Activated CD4-positive, alpha-beta T cell treated with anti-CD3 and anti-CD28 coated beads for 1 hour (primary cell): ENCODE results near the gene FLRT1.
"Not testable (repeated sequence)": the region's sequence is repeated elsewhere in the genome, so short reads cannot be mapped to it uniquely, and the experiment has no call there.

Source experiments
- DNase-seq: peaks from one replicate; pipeline ENCODE4 v3.0.0-alpha.2; 2020

FLRT1 gene

DNA sequence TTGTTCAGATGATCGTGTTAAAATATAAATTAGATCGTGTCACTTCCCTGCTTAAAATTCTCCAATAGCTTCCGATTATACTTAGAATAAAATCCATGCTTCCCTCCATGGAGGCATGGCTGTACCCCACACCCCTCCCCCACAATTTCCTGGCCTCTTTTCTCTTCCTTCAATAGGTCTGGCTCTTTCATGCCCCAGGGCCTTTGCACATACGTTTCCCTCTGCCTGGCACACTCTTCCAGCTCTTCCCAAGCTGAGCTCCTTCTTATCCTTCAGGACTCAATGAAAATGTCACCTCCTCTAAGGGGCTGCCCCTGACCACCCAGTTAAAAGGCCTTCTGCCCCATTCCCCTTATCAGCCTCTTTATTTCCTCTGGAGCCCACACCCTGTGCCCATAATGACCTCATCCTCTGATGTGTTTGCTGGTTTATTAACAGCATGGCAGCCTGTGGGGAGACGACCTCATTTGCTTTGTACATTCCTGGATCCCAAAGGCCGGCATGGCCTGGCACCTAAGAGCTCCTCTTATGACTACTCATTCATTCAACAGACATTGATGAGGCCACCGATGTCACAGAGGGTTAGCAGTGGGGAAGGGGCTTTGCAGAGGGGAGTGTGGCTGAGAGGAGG, 9.0 kb upstream of the FLRT1 start:
- DNase-seq = no peak

DNA sequence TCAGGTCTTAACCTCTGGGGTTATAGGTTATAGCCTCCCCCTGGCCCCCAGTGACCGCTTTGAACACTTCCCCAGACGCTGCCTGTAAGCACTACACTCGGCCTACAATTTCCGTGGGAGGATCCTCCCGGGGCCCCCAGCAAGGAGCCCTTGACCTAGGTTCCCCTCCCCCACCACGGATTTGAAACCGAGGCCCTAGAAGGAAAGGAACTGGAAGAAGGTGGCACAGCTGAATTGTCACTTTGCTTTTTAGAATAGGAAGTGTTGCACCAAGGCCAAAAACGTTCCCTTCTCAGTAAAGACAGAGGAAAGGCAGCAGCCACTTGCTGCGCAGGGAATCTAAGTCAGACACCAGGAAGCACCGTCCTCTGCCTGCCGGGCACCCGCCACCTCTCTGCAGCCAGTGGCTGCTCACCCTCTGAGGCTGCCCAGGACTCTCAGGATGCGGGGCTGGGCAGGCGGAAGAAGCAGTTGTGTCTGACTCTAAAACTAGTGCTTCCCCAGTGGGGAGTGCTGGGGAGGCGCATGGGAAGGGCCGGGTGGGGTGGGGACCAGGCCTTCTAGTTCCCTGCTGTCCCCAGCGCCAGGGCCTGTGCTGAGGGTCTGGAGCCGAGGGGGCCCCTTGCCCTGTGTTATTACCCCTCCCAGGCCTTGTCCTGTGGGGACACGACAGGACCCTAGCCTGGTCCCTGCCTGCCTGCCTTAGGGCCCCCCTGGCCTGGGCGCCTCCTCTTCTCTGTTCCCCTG, 7.9 kb upstream of the FLRT1 start:
- DNase-seq = no peak

DNA sequence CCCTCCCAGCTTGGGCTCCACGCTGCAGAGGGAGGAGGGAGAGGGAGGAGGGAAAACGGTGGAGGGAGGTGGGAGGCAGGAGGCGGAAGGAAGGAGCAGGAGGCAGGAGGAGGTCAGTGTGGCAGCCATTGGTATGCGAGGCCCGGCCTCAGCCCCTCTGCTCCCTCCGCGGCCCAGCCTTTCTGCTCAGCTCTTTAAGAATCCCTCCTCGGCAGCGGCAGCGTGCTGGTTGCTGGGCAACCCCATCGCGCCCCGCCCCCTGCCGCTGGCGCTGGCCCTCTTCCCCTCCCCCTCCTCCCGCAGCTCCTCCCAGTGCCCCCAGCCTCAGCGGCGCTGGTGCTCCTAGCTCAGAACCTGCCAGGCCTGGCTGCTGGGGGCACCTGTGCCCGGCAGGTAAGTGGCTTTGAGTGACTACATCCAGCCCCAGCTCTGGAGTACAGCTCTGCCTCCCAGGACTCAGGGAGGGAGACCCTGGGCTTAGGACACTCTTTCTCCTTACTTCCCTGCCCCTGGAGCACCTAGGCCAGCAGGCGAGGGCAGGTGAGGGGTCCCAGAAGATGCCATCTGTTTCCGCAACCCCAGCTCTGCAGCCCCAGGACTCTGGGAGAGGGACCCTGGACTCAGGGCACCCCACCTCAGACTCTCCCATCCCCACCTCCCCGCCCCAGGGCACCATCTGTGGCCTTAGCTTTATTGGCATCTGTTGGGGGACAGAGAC, 7.2 kb upstream of the FLRT1 start:
- no peak for DNase-seq

DNA sequence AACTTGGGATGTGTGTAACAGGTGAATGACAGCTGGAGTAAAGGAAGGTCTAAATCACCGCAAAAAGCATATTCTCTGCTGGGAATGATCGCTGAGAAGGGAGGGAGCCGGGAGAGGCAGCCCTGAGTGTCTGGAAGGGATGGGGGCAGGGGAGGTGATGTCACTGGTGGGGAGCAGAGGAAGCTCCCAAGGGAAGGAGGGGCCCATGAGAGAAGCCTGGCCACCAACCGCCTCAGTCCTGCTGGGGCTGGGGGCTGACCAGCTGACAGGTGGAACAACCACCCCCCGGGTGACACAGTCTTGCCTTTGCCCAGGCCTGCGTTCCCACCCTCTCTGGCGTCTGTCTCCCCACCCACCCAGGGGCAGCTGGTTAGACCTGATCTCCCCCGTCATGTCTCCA, 6.0 kb upstream of the FLRT1 start:
- no peak for DNase-seq

DNA sequence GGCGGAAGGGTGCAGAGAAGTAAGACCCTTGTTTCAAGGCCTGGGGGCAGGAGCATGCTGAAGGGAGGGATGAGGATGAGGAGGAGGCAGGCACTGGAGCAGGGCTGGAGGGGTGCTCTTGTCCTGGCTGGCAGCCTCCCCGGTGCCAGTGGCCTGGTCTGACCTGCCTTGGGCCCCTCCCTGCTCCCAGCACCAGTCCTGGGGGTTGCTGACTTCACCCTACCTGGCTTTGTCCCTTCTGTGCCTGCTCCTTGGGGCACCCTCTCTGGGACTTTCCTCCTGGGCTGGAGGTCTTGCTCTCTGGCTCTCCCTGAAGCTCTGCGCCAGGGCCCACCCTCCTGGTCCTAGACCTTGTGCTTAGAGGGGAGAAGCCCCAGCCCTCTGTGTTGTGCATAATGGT, 4.7 kb upstream of the FLRT1 start:
- no peak for DNase-seq

DNA sequence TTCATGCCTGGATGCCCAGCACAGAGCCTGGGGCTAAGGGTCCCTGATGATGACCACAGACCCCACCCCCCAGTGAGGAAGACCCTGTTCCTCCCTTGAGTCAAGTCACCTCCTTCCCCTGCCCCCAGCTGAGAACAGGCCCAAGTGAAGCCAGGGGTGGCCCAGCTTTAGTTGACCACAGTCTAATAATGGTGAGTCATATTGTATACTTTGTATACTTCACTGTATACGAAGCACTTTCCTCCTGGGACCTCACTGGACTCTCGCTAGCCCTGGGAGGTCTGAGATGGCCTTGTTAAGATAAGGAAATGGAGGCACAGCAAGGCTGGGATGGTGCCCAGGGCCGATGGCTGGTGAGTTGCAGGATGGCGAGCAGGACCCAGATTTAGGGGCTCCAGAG, 3.7 kb upstream of the FLRT1 start:
- no peak for DNase-seq

DNA sequence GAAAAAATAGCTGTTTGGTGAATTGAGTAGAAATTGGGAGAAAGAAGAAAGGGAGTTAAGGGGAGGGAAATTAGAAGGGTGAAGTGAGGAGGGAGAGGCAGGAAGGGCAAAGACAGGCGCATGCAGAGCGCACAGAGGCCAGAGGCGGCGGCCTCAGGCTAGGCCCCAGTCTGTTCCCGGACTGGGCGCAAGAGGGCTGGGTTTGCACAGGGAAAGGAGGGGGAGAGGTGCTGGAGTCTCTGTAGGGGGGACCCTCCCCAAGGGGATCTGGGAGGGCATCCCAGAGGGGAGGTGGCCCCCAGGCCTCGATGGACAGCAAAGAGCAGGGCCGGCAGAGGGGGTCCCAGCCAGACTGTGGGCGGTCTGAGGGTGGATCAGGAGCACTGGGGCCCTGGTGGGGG, 1.3 kb upstream of the FLRT1 start:
- DNase-seq = no peak

DNA sequence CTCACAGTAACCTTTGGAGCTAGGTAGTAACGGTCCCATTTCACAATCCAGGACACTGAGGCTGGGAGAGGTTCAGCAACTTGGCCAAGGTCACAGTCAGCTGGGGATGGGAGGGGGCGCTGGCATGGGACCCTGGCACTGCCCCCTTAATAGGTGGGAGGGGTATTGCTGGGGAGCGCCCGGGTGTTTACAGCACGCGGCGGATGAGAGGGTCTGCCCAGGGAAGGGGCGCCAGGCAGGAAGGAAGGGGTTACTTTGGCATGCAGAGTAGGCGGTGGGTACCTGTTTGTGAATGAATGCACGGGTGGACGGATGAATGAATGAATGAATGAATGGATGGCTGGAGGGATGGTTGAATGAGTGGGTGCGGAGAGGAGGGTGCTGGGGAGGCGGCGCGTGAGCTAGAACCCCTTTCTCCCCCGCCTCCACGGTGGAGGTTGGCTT, 628 bp upstream of the FLRT1 start:
- no peak for DNase-seq

DNA sequence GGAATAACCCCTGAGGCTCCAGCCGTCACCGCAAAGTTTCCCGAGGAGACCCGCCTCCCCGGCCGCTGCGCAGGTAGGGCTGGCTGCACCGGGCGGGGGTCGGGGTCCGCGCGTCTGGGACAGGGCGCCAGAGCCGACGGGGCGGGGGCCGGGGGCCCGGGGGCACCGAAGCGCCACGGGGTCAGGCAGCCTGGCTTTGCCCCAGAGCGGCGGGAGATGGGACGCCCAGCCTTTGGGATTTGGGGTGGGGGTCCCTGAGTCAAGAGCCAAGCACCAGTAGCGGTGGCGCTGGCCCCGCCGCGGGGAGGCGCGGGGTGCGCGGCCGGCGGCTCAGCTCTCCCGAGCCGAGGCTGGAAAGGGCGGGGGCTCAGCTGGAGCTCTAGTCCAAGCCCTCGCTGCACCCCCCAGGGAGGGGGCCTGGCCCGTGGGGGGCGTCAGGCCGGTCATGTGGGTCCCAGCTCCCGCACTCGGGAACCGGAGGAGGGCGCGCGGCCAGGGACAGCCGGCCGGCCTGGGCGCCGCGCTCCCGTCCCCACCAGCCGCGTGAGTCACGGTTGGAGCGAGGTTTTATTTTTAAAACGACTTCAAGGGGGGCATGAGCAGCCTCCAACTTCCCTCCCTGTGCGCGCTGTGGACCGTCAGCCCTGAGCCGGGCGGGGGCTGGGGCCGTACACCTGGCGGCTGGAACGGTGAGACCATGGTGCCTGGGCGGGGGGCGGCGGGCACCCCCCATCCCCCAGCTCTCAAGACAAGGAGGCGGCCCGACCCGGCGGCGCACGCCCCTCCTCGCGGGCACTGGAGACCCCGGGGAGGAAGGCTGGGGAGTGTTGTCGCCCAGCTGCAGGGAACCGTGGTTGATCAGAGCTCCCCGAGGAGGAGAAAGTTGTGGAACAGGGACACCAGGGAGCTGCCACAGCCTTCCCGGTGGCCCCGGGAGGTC, 626 bp downstream of the FLRT1 start:
- DNase-seq = no peak

DNA sequence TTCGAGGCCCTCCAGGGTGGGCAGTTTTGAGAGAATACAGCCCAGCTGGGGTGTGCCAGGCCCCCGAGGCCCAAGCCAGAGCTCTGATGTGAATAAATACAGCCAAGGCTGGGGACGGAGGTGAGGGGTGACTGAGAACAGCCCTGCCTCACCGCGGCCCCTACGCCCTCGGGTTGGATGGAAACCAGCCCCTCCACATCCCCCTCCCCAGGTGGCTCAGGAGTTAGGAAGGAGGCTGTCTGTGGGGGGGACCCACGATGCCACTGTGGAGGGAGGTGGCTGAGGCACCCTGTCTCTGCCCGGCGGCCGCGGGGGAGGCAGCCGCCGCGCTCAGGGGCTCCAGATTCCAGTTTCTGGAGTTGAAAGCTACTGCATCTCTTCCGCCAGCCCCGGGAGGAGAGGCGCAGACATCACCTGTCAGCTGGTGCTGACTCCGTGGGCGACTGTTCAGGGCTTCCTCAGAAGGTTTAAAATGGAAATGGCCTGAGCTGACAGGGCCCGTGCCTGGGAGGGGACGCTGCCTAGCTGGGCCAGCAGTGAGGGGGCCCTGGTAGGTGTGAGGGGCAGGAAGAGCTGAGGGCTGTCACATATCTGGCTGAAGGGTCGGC, 1.4 kb downstream of the FLRT1 start:
- DNase-seq = no peak

DNA sequence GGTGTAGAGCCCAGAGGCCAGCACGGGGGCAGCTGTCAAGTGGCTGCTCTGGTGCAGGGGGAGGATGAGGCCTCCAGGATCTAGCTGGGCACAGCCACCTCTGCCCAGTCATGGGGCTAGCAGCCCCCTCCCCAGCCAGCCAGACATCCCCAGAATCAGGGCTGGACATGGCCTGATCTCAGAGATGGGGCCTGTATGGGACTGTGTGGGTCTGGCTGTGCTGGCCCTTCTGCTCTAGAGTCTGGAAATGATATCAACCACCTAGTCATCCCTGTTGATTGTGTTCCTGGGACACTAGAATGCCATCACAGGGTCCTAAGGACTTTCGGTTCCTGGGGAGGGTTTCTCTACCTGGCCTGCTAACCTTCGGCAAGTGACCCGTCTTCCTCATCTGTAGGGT, 2.8 kb downstream of the FLRT1 start:
- no peak for DNase-seq

DNA sequence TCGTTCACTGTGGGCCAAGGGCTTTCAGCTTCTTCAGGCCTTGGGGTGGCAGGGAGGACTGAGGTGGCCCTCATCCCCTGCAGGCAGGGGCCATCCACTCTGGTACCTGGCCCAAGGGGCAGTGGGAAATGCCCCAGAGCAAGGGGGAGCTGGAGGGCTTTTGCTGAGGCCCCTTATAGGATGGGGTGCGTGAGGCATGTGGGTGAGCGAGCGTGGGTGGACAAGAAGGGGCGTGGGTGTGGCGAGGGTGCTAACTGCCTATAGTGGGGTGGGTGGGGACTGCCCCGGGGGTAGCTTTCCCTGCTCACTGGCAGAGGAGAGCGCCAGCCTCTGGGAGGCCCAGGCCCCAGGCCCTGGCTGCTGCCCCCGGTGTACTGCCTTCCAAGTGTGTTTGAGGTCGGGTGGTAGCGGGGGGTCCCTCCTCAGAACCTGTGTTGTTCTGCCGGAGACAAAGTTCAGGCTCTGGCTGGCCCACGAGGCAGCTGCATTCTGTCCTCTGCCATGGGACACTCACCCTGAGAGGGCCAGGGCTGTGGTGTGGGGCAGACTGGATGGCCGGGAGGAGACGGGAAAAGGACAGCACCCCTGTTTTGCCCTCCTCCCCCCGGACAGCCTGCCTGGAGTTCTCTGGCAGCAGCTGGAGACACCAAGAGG, 3.4 kb downstream of the FLRT1 start:
- DNase-seq = no peak

DNA sequence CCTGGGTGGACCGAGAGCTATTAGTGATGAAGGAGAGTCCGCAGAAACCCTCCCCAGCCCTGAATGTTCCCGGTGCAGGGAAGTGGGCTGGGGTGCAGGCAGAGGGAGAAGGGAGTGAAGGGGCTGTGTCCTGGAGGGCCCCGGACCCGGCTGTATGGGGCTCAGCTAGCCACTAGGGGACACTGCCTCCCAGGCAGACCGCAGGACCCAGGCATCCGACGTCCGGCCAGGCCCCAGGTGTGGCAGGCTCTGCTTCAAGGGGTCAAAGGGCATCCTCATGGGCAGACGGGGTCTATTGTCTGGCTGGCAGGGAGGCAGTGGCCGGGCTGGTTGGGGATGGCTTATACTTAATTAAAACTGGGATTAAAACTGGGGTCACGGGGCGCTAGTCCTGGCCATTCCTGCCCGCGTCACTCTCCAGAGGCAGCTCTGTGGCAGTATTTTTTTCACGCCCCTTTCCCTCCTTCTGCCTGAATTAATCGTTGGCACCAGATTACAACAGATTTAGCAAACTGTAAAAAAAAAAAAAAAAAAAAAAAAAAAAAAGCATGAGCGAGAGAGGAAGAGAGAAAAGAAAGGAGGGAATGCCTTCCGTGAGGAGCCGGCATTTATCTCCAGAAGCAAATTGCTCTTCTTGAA, 5.1 kb downstream of the FLRT1 start:
- no peak for DNase-seq

DNA sequence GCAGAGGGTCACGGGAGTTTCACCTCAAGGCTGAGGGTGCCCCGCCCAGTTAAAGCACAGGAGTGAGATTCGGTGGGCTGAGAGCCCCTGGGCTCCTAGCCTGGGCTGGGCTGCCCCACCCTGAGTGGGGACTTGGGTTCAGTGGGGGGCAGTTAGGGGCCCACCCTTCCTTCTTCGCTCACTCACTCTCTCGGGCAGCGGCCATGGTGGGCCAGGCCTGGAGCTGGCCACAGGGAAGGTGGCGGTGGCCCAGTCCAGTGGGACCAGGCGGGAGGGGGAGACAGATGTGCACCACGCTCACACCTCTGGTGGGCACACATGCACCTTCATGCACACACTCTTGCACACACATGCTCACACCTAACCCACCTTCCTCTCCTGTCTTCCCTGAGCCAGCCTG, 6.1 kb downstream of the FLRT1 start:
- DNase-seq = no peak

DNA sequence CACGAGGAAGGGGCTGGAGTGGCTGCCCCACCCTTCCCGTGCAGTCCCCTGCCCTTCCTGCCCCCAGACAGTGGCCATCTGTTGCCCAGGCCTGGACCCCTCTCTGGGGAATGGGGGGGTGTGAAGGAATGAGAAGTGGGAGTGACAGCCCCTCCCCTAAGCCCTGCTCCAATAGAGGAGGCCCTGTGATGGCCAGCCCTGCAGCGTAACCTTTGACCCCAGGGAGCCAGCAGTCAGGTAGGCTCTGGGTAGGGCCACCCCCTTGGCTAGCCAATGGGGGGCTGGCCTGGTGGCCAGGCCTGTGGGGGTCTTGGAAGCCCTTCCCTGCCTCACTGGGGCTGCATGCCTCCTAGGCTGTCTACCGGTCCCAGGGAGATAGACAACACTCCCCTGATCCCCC, 6.6 kb downstream of the FLRT1 start:
- no peak for DNase-seq

DNA sequence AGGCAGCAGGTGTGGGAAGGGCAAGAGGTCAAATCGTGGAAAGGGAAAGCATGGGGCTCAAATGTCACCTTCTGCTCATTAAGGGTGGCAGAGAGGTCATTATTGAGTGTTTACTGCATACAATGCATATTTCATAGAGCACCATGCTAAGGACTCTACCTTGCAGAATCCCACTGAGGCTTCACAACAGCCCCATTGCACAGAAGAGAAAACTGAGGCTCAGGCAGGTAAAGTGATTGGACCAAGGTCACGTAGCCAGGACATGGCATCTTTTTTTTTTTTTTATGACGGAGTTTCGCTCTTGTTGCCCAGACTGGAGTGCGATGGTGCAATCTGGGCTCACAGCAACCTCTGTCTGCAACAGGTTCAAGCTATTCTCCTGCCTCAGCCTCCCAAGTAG, 7.8 kb downstream of the FLRT1 start:
- DNase-seq = no peak

DNA sequence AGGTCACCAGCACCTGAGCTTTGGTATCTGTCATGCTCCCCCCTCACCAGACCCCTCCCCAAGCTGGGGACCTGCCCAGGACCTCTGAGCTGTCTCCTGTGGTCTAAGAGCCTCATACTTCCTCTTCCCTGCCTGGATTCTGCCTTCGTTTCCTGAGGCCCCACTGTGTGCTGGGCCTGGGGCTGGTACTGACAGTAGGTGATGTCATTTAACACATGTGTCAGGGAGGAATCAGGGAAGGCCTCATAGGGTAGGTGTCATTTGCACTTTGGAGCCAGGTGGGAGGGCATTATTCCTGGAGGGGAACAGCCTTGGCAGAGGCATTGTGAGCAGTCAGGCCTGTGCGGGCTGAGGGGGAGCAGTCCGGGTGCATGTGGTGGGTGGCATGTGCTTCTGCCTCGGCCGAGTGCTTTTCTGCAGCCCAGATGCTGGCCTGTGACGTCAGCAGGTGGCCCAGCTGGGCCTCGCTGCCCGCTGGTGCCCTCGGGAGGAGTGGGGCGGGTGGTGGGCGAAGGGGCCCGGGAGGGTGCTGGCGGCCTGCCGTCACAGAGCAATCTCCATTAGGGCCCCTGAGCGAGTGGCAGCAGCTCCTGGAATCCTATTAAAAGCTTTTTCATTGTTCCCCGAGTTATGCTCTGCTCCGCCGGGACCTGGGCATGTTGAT, 9.1 kb downstream of the FLRT1 start:
- DNase-seq = no peak

DNA sequence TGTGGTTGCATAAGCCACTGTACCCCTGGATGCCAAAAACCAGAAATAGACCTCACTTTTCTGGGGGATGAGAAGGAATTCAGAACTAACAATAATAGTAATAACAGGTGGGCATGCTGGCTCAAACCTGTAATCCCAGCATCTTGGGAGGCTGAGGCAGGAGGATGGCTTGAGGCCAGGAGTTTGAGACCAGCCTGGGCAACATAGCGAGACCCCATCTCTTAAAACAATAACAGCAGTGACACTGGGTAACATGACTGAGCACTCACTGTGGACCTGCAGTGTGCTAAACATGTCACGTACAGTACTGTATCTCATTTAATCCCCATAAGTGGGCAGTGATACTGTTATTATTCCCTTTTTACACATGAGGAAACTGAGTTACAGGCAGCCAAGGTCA, 10.0 kb downstream of the FLRT1 start:
- no peak for DNase-seq

DNA sequence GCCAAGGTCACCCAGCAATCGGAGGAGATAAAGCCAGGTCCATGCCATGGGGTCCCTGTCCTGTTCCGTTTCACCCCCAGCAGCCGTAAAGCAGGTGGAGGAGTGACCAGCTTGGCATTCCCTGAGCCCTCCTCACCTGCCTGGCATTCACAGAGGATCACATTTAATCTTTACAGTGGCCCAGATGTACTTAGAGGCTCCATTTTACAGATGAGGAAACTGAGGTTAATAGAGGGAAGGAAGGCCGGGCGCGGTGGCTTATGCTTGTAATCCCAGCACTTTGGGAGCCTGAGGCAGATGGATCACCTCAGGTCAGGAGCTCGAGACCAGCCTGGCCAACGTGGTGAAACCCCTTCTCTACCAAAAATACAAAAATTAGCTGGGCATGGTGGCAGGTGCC, 11.6 kb downstream of the FLRT1 start:
- DNase-seq = not testable (repeated sequence)

DNA sequence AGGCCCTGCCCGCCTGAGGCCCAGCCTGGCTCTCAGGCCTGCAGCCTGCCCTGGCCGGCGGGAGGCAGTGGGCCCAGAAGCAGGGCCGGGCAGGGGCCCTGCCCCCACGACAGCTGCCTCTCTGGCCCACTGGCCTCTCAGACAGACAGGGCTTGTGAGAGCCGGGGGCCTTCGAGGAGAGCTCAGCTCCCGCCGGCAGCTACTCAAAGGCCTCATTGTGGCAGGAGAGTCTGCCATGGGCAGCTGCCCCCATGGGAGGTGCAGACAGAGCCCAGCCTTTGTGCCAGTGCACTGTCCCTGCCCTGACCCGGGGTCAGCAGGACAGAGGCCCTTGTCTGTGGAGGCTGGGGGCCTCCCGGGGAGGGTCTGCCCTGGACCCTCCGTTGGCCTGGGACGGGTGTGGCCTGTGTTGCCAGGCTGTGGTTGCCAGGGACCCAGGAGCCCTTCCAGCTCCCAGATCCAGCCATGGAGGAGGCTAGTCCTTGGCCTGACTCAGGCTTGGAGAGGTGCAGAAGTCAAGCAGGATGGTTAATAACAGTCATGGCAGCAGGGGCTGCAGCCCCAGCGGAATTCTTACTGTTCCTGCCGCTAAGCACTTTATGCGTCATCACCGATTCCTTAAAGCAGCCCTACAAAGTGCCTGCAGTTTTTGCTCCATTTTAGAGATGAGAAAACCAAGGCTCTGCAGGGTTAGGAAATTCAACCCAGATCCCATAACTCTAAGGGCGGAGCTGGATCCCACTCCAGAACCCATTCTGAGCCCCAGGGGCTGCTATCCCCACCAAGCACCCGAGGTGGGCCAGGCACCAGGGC, 12.5 kb downstream of the FLRT1 start:
- DNase-seq = no peak
